Colonic mucosa (tissue), 4 donors: ENCODE results near the gene ABCC10. TPM values are rescaled to one million over a fixed set of nuclear protein-coding genes. Genes with fewer than 3 reads are reported as not detected.

Source experiments
- DNase-seq: peaks from one replicate; pipeline ENCODE4 v3.0.0-alpha.2; 2020
- H3K27ac ChIP-seq: fragments of 200-600 bp; one replicate; pipeline ENCODE4 v1.8.0; 2021
- H3K27me3 ChIP-seq: fragments of 200-600 bp; one replicate; pipeline ENCODE4 v1.8.0; 2021
- H3K36me3 ChIP-seq: fragments of 200-600 bp; one replicate; pipeline ENCODE4 v1.8.0; 2021
- H3K4me1 ChIP-seq: fragments of 200-600 bp; one replicate; pipeline ENCODE4 v1.8.0; 2021; ENCODE audit warnings: mild to moderate bottlenecking
- H3K4me3 ChIP-seq: fragments of 200-600 bp; one replicate; pipeline ENCODE4 v1.8.0; 2021
- H3K9ac ChIP-seq, 2 donors: one replicate each; pipeline ENCODE4 v1.7.0; 2013; ENCODE audit warnings: control low read depth in 2 of 2, low read depth in 2 of 2, low read length in 2 of 2
- H3K9me3 ChIP-seq: fragments of 200-600 bp; one replicate; pipeline ENCODE4 v1.8.0; 2021
- intact Hi-C: fragments of 100-400 bp; cut with DNase I; formaldehyde crosslinking; loops from one replicate; pipeline ENCODE4 v1.14.1; 2022
- total RNA-seq, 2 donors: library from RNA; stranded (reverse); fragmentation: NEBNext Ultra II Directional in 1 of 2; extraction: Animal tissue kit (Norgen Biotek cat#: 25700) in 1 of 2; gene quantifications; one replicate each; pipeline ENCODE4 v1.2.1, GENCODE V29; 2021
- TF ChIP-seq, protein P1 (sequence below): fragments of 200-600 bp; IDR thresholded peaks from one replicate; pipeline ENCODE4 v1.8.0; 2022; ENCODE audit warnings: antibody characterized with exemption, mild to moderate bottlenecking
- donor health status: healthy.
- donor health status: DM: no; HTN: no; CAD: no.
- donor health status: DM: no; HTN: no; CAD: no.

ABCC10 gene
- total RNA-seq, 2 donors from 2014 or later: 22.9 to 33.9 TPM

DNA sequence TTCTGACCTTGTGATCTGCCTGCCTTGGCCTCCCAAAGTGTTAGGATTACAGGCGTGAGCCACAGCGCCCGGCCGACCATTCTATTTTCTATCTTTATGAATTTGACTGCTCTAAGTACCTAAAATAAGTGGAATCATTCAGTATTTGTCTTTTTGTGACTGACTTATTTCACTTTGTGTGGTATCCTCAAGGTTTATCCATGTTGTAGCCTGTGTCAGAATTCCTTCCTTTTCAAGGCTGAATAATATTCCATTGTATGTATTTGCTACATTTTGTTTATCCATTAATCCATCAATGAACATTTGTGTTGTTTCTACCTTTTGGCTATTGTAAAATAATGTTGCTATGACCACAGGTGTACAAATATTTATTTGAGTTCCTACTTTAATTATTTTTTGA lies 45.2 kb downstream of the ABCC10 start:
- H3K36me3 ChIP-seq: no peaks in the 10 kb centered on the region
- H3K4me1 ChIP-seq: no peaks in the 10 kb centered on the region
- H3K27me3 ChIP-seq: no peaks in the 10 kb centered on the region
- H3K9me3 ChIP-seq: no peaks in the 10 kb centered on the region
- intact Hi-C loops: no loop called here
- TF ChIP-seq, protein P1, sequence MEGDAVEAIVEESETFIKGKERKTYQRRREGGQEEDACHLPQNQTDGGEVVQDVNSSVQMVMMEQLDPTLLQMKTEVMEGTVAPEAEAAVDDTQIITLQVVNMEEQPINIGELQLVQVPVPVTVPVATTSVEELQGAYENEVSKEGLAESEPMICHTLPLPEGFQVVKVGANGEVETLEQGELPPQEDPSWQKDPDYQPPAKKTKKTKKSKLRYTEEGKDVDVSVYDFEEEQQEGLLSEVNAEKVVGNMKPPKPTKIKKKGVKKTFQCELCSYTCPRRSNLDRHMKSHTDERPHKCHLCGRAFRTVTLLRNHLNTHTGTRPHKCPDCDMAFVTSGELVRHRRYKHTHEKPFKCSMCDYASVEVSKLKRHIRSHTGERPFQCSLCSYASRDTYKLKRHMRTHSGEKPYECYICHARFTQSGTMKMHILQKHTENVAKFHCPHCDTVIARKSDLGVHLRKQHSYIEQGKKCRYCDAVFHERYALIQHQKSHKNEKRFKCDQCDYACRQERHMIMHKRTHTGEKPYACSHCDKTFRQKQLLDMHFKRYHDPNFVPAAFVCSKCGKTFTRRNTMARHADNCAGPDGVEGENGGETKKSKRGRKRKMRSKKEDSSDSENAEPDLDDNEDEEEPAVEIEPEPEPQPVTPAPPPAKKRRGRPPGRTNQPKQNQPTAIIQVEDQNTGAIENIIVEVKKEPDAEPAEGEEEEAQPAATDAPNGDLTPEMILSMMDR: no peak
- DNase-seq: no peak
- H3K9ac ChIP-seq: no peak overlapping the region
- H3K4me3 ChIP-seq: no peak overlapping the region
- H3K27ac ChIP-seq: no peak overlapping the region

DNA sequence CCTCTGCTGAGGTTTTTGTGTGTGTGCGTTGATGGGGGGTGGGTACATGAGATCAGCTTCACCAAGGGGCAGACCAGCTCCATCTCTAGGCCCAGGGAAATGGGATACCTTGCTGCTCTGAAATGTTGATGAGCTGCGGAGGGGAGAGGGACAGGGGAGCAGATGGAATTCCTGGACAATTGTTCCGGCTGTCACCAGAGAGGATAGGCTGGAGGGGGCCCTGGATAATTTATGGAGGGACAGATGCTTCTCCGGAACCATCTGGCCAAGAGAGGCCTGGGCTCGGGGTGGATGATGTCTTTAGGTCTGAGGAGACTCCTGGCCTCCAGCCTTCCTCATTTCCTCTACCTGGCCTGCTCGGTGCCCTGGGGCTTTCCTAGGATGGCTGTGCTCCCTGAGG lies 48.2 kb downstream of the ABCC10 start:
- no peak overlapping the region for H3K4me3 ChIP-seq

DNA sequence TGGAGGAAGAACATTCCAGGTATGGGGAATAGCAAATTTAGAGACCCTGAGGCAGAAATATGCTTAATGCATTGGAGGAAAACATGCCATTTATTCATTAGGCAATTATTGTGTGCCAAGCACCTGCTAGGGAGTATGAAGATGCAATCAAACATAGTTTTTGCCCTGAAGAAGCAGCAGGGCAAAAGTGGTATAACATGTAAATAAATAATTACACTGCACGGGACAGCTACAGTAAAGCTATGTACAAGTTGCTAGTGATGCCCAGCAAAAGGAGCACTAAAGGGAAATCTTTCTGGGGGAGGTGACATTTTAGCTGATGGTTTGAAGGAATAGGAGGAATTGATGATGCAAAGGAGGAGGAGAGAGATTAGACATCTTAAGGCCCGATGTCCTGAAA lies 49.4 kb downstream of the ABCC10 start:
- DNase-seq: no peak
- Histone ChIP-seq H3K4me1 (no peaks in the 10 kb centered on the region), H3K9ac (no peak overlapping the region), H3K4me3 (peak overlapping the region; percentile 86), H3K9me3 (no peaks in the 10 kb centered on the region), H3K36me3 (no peaks in the 10 kb centered on the region), H3K27ac (no peak overlapping the region), H3K27me3 (no peaks in the 10 kb centered on the region)
- TF ChIP-seq, protein P1: no peak
- intact Hi-C loops: no loop called here

More for the DNA sequence above, 48.2 kb downstream of the ABCC10 start:
- Histone ChIP-seq H3K36me3 (no peaks in the 10 kb centered on the region), H3K27ac (no peak overlapping the region), H3K27me3 (no peaks in the 10 kb centered on the region), H3K4me1 (no peaks in the 10 kb centered on the region), H3K9ac (no peak overlapping the region), H3K9me3 (no peaks in the 10 kb centered on the region)
- TF ChIP-seq, protein P1: no peak
- intact Hi-C loops: no loop called here
- DNase-seq: no peak

DNA sequence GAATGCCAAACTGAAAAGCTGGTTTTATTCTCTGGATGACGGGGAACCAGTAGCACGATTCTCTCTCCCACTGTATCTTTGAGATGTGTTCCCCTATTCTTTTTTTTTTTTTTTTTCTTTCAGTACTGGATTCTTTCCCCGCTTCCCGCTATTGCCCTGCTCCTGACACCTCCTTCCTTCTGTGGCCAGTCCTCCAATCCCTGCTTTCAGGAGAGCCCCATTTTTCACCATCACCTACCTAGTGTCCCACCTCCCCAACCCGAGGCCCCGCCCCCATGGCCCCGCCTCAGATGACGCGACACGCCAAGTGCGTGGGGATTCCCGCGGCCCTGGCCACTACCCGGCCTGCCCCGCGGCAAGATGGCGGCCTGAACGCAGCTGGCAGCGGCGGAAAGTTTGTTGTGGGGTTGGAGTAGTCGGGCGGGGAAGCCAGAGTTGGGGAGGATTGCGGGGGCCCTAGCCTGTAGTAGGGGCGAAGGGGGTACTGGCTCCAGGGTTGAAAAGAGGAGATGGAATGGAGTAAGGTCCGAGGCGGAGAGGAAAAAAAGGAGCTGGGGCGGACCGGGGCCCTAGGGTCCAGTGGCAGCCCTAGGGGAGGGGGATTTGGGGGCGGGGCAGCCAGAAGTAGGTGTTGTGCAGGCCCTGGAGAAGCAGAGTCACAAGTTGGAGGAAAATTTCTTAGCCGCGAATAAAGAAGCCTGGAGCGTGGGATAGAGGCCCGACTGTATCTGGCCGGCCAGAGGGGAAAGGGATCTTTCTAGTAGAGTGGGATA lies 50.1 kb downstream of the ABCC10 start, which contains the start of gene TJAP1:
Gene TJAP1 (plus strand): TSS at position 336 of the 773 bp plus-strand sequence. CDS start 21,432 bp downstream, outside the sequence.
- Histone ChIP-seq H3K4me1 (no peaks in the 10 kb centered on the region), H3K36me3 (no peaks in the 10 kb centered on the region)
- TF ChIP-seq, protein P1: no peak

DNA sequence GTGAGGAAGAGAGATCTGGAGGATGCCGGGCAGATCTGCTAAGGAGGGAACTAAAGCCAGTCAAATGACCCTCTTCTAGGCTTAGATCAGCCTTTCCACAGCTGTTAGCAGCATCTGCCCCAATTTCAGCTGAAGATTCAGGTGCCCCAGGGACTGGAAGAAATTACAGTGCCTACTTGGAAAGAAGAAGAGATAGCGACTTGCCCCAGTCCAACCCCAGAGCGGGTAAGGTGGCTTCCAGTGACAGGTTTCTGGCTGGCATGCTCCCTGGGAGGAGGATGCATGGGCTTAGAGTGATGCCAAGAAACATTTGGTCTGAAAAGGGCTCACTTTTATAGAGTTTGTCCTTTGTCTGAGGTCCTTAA lies 50.6 kb downstream of the ABCC10 start:
- Histone ChIP-seq H3K9ac (peak overlapping the region; percentile 70 to 74), H3K4me1 (no peaks in the 10 kb centered on the region), H3K27me3 (no peaks in the 10 kb centered on the region), H3K9me3 (no peaks in the 10 kb centered on the region), H3K27ac (peak overlapping the region; percentile 72), H3K36me3 (no peaks in the 10 kb centered on the region), H3K4me3 (peak overlapping the region; percentile 86)
- TF ChIP-seq, protein P1: no peak
- intact Hi-C loops: no loop called here
- no peak for DNase-seq

More for the DNA sequence above, 50.1 kb downstream of the ABCC10 start, which contains the start of gene TJAP1:
- Histone ChIP-seq H3K9me3 (no peaks in the 10 kb centered on the region), H3K27ac (peak within 1 kb of the TSS; percentile 72), H3K4me3 (peak within 1 kb of the TSS; percentile 86), H3K9ac (peak within 1 kb of the TSS; percentile 70 to 74), H3K27me3 (no peaks in the 10 kb centered on the region)
- intact Hi-C loops: no loop called here
- DNase-seq: peak; percentile 98
